GM18858 (cell line): ENCODE results near the gene BRAP.
"Not testable (repeated sequence)": the region's sequence is repeated elsewhere in the genome, so short reads cannot be mapped to it uniquely, and the experiment has no call there.

Experiments used
- ATAC-seq: cut with Tn5 transposase; IDR thresholded peaks from one replicate; pipeline ENCODE4 v1.9.1; 2021; ENCODE audit not compliant: unreplicated experiment

BRAP gene

DNA sequence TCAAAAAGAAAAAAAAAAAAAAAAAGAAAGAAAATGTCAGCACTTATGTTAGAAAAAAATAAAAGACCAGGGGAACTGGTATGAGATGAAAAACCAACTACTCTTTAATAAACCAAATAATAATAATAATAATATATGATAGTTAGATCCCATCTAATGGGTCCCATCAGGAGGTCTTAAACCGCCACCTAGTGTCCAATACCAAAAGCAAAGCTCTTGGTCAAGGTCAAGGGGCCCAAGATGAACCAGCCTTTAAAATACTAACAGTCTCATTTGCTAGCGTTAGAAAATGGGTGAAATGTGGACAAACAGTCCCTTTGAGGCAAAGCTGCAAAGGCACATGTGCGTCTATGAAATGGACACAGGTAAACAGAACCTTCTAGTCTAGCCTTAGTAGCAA lies 12.3 kb downstream of the BRAP start:
- no peak for ATAC-seq

DNA sequence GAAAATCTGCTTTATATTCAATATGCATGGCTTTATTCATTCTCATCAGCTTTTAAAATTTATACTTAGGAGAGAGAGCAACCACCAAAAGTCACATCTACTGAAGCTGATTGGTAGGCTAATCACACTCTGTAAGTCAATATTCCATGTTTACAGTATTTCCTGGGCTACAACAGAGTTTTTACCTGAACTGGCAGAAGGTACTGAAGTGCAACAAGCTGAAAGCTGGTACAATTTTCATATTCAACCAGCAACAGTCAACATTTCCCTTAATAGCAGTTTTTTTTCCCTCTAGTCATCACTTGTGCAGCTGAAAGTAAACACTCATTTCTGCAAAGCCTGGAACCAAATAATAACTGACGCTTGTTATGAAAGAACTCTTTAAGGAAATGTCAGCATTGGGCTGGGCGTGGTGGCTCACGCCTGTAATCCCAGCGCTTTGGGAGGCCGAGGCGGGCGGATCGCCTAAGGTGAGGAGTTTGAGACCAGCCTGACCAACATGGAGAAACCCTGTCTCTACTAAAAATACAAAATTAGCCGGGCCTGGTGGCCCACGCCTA lies 12.9 kb downstream of the BRAP start:
- no peak for ATAC-seq

GRCh38 chr12:111664961-111665865 lies 20.5 kb downstream of the BRAP start:
- ATAC-seq = no peak

DNA sequence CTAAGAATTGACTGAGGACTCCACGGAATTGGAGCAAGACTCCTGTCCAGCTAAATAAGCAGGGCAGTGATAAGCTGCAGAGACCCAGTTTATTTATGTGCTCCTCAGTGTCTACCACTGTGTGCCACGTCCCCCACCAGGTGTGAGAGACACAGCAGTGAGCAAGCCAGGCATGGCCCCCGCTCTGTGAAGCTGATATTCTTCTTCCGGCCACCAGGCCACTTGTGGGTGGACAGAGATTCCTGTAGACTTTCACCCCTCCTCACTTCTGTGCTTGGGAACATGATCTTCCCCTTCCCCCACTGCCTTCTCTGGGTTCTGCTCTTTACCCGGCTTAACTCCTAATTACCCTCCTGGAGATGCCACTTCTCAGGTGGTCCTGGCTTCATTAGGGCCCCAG lies 21.3 kb downstream of the BRAP start:
- no peak for ATAC-seq

GRCh38 chr12:111656016-111656415 lies 29.7 kb downstream of the BRAP start:
- no peak for ATAC-seq

DNA sequence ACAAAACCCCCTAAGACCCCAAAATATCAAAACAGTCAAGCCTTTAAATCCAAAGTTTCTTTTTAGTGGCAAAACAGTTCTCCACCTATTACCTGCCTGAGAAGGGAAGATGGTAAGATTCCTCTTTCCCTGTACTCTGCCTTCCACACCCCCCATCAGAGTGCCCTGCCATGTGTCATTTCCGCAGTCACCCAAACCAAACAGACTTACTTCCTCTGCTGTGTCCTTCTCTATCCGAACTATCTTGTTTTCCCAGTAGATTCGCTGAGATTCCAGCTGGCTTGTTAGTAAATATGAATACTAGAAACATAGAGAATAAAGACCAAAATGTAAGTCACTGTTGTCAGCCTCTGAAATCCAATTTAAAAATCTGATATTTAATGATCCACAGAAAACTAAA lies 30.4 kb downstream of the BRAP start:
- no peak for ATAC-seq

GRCh38 chr12:111653596-111653995 lies 32.2 kb downstream of the BRAP start:
- ATAC-seq = no peak

- not testable (repeated sequence) for ATAC-seq
Observed at GRCh38 chr12:111652530-111652929, 33.2 kb downstream of the BRAP start.

GRCh38 chr12:111650912-111651311 lies 34.8 kb downstream of the BRAP start:
- no peak for ATAC-seq

DNA sequence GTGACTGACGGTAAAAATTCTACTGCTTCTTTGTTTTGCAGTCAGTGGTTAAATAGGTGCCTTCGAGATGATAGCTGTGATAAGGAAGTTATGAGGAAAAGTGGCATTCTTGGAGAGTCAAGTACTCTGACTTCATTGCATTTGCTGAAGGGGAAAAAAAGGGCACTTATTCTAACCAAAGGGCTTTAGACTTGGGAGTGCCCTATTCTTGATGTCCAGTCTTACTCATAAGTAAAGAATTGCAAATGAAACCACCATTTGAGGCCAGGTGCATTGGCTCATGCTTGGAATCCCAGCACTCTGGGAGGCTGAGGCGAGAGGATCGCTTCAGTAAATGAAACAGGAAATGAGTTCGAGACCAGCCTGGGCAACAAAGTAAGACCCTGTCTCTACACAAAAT lies 40.3 kb downstream of the BRAP start:
- no peak for ATAC-seq

GRCh38 chr12:111643427-111643826 lies 42.3 kb downstream of the BRAP start:
- ATAC-seq = no peak

GRCh38 chr12:111642681-111643426 lies 42.9 kb downstream of the BRAP start:
- ATAC-seq = no peak

DNA sequence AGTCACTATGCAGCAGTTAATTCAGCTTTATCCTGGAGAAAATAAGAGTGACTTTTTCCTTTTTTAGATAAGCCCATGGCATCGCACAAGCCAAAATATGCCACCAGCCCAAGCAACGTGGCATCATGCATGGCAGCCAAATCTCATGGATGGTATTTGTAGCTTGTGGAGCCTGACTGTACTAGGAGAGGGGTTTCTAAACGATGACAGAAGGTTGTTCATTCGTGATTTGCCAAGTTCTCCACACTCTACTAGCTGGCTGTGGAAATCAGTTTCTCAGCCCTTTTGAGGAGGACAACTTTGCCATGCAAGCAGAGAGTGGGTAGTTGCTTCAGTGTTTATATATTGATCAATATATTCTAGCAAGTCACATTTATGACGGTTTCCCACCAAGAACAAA lies 45.2 kb downstream of the BRAP start:
- no peak for ATAC-seq

GRCh38 chr12:111638556-111638955 lies 47.2 kb downstream of the BRAP start:
- ATAC-seq = no peak

DNA sequence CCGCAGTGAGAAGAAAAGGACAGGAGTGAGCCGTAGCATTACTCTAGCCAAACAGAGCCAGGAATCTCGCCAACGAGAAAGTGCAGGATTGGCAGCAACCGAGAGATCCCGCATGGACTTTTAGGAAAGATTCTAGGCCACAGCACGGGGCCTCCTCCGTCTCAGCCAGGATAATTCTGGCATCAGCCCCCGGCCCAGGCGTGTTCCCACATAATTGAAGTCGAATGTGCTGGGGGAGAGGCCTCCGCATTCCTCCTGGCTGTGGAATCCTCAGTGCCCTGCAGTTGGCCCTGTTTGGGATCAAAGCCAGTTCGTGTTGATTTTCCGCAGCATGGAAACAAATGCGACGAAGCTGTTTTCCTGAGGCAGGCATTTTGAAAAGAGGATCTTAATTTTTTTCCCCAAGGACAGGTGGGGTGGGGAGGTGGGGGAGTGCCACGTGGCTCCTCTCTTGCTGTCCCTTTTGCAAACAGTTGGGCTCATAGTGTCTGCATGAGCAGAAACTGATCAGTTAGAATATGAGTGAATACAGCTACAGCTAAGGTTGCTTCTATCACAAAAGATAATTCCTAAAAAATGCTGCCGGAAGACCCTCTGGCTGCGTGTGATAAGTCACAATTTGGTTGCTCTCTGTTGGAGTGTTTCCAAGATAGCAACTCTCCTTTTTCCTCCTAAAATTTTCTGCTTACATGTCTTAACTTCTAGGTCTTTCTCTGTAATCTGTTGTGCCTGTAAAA lies 49.4 kb downstream of the BRAP start:
- ATAC-seq = no peak

DNA sequence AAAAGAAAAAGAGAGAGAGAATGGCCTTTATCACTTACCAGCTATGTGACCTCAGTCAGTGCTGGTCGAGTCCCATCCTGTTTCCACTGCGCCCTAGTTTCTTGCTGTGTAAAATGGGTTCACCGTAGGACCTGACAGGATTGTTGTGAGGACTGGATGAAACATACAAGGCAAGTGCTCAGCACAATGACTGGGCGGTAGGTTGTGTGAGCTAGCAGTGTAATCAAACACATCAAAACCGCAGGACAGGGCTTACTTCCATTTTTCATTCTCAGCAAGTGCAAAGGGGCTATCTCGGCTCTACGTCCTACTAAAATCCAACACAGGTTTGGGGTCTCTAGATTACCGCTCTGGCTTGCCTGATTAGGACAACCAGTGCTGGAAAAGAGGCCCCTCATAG lies 50.2 kb downstream of the BRAP start:
- no peak for ATAC-seq

- ATAC-seq = no peak
Observed at GRCh38 chr12:111628505-111629260, 57.1 kb downstream of the BRAP start.

GRCh38 chr12:111626230-111626629 lies 59.5 kb downstream of the BRAP start:
- no peak for ATAC-seq

DNA sequence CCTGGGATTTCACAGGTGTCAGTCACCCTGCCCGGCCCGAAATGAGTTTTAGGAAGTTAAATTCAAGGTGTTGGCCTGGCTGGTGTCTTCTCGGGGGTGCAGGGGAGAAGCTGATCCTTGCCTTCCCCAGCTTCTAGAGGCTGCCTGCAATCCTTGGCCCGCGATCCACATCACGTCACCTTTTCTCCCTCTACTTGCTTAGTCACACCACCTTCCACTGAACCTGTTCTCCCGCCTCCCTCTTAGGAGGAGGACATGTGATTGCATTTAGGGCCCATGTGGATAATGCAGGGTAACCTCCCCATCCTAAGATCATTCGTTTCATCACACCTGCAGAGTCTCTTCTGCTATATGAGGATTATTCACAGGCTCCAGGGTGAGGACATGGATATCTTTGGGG lies 61.2 kb downstream of the BRAP start:
- no peak for ATAC-seq

DNA sequence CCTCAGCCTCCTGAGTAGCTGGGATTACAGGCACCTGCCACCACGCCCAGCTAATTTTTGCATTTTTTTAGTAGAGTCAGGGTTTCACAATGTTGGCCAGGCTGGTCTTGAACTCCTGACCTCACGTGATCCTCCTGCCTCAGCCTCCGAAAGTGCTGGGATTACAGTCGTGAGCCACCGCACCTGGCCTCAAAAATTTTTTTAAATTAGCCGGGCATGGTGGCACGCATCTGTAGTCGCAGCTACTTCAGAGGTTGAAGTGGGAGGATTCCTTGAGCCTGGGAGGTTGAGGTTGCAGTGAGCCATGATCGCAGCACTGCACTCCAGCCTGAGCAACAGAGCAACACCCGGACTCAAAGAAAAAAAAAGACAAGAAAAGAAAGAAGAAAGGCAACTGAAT lies 67.9 kb downstream of the BRAP start:
- not testable (repeated sequence) for ATAC-seq
